ENCODE measurements around the gene EDDM3A.

Gene EDDM3A

DNA sequence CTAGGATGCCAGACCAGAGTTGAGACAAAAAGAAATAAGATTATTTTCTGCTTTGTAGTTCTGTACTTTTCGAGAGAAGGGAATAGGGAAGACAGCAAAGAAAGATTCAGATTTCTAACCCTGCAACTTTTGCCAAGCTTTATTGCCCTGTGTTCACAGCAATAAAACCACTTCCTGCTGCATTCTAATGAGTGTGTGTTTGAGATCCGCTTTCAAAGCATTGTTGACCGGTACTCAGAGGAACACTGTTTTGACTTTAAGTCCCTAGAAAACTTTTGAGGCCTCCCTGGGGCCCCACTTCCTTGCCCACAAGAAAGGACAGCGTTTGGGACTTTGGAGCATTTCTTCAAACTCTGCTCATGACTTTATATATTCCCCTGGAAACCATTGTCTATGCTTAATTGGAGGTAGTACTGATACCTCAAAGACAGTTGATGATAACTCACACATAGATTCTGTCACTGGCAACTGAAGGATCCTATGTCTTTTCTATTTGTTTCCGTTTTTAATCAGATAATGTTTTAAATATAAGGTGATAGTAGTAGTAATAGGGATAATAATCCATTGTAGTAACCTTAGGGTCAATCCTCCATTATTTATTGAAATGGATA, 36.7 kb downstream of the EDDM3A start:
- Histone ChIP-seq H3K4me1 (ENCODE audit: insufficient read depth, poor library complexity, severe bottlenecking) (no peaks in the 10 kb centered on the region), H3K4me3 (ENCODE audit: severe bottlenecking) (no peak overlapping the region), H3K27me3 (ENCODE audit: insufficient read depth, poor library complexity, severe bottlenecking) (peaks cover 7% of the 10 kb centered on the region), H3K9me3 (ENCODE audit: severe bottlenecking) (no peaks in the 10 kb centered on the region), H3K36me3 (ENCODE audit: low read depth) (no peaks in the 10 kb centered on the region), H3K27ac (ENCODE audit: poor library complexity, severe bottlenecking) (no peak overlapping the region)
- DNase-seq (ENCODE audit: low spot score) (no peak), ATAC-seq (ENCODE audit: low read depth) (no peak)
- TF ChIP-seq, protein P1, sequence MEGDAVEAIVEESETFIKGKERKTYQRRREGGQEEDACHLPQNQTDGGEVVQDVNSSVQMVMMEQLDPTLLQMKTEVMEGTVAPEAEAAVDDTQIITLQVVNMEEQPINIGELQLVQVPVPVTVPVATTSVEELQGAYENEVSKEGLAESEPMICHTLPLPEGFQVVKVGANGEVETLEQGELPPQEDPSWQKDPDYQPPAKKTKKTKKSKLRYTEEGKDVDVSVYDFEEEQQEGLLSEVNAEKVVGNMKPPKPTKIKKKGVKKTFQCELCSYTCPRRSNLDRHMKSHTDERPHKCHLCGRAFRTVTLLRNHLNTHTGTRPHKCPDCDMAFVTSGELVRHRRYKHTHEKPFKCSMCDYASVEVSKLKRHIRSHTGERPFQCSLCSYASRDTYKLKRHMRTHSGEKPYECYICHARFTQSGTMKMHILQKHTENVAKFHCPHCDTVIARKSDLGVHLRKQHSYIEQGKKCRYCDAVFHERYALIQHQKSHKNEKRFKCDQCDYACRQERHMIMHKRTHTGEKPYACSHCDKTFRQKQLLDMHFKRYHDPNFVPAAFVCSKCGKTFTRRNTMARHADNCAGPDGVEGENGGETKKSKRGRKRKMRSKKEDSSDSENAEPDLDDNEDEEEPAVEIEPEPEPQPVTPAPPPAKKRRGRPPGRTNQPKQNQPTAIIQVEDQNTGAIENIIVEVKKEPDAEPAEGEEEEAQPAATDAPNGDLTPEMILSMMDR (IDR thresholded peaks at IDR 0.05; ENCODE audit: poor library complexity, severe bottlenecking): no peak

DNA sequence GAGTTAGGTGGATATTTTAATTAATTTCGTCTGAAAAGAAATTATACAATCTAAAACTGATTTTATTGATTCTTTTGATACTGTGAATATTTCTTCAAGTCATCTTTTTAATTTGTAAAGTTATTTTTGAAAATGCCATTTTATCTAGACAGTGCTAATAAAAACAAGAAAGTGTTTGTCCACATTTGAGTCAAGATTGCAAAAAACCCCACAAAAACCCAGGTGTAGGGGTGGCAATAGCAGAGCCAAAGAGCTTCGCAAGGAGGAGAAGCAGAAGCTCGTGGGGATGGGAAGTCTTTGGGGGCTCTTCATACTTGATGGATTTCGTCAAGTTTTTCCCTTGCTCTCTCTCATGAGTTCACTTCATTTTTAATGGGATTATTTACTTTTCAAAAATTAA, 41.3 kb downstream of the EDDM3A start:
- H3K9me3 ChIP-seq (ENCODE audit: severe bottlenecking): no peaks in the 10 kb centered on the region
- no peak overlapping the region for H3K4me3 ChIP-seq (ENCODE audit: severe bottlenecking)
- no peak for ATAC-seq (ENCODE audit: low read depth)
- no peaks in the 10 kb centered on the region for H3K36me3 ChIP-seq (ENCODE audit: low read depth)
- no peak overlapping the region for H3K27ac ChIP-seq (ENCODE audit: poor library complexity, severe bottlenecking)
- TF ChIP-seq, protein P1 (IDR thresholded peaks at IDR 0.05; ENCODE audit: poor library complexity, severe bottlenecking): no peak
- no peak for DNase-seq (ENCODE audit: low spot score)
- H3K27me3 ChIP-seq (ENCODE audit: insufficient read depth, poor library complexity, severe bottlenecking): peaks cover 4% of the 10 kb centered on the region
- no peaks in the 10 kb centered on the region for H3K4me1 ChIP-seq (ENCODE audit: insufficient read depth, poor library complexity, severe bottlenecking)

DNA sequence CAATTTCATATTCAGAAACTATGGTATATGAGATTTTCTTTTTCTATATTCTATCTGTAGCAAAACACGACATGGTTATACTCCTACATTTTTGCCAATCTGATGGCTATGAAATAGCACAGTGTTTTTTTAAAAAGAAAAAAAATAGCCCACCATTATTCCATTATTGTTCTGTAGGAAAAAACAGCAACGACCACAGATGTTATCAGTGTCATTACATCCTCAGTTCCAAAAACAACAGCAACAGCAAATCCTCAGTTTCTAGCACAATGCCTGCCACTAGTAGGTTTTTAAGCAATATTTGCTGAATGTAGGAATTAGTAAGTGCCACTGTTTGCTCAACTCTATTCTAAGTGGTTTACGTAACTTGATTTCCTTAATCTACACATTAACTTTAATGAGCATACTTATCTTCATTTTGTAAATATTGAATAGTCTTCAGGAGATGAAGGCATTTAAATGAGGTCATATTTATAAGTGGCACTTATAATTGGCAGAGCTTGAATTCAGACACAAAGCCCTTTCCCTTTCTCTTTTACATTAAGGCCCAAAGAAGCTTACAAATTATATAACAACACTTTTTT, 43.6 kb downstream of the EDDM3A start:
- TF ChIP-seq, protein P1 (IDR thresholded peaks at IDR 0.05; ENCODE audit: poor library complexity, severe bottlenecking): no peak
- no peaks in the 10 kb centered on the region for H3K36me3 ChIP-seq (ENCODE audit: low read depth)
- no peak overlapping the region for H3K4me3 ChIP-seq (ENCODE audit: severe bottlenecking)
- H3K27ac ChIP-seq (ENCODE audit: poor library complexity, severe bottlenecking): no peak overlapping the region
- H3K4me1 ChIP-seq (ENCODE audit: insufficient read depth, poor library complexity, severe bottlenecking): no peaks in the 10 kb centered on the region
- DNase-seq (ENCODE audit: low spot score) (no peak), ATAC-seq (ENCODE audit: low read depth) (no peak)
- H3K27me3 ChIP-seq (ENCODE audit: insufficient read depth, poor library complexity, severe bottlenecking): peaks cover 8% of the 10 kb centered on the region
- H3K9me3 ChIP-seq (ENCODE audit: severe bottlenecking): no peaks in the 10 kb centered on the region

DNA sequence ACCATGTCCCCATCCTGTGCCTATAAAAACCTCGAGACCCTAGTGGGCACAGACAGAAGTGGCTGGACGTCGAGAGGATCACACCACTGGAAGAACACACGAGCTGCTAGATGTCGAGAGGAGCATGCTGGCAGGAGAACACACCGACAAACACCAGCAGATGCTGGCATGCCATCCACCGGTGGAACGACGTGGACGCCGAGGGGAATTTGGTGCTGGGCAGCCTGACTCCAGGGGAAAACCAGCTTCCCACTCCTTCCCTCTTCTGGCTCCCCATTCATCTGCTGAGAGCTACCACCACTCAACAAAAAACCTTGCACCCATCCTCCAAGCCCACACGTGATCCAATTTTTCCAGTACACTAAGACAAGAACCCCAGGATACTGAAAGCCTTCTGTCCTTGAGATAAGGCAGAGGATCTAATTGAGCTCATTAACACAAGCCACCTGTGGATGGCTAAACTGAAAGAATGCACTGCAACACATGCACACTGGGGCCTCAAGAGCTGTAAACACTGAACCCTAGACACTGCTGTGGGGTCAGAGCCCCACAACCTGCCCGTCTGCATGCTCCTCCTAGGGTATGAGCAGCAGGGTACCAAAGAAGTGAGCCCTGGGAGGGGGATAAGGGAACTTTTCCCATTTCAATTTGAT, 44.9 kb downstream of the EDDM3A start:
- ATAC-seq (ENCODE audit: low read depth): no peak
- no peaks in the 10 kb centered on the region for H3K4me1 ChIP-seq (ENCODE audit: insufficient read depth, poor library complexity, severe bottlenecking)

More for the DNA sequence above, 44.9 kb downstream of the EDDM3A start:
- Histone ChIP-seq H3K4me3 (ENCODE audit: severe bottlenecking) (no peak overlapping the region), H3K36me3 (ENCODE audit: low read depth) (no peaks in the 10 kb centered on the region), H3K9me3 (ENCODE audit: severe bottlenecking) (no peaks in the 10 kb centered on the region), H3K27me3 (ENCODE audit: insufficient read depth, poor library complexity, severe bottlenecking) (peaks cover 10% of the 10 kb centered on the region), H3K27ac (ENCODE audit: poor library complexity, severe bottlenecking) (no peak overlapping the region)
- TF ChIP-seq, protein P1 (IDR thresholded peaks at IDR 0.05; ENCODE audit: poor library complexity, severe bottlenecking): no peak
- no peak for DNase-seq (ENCODE audit: low spot score)
